Spinal cord (tissue), 10 donors: ENCODE data around the gene ERGIC2. TPM values are rescaled to one million over a fixed set of nuclear protein-coding genes. Genes with fewer than 3 reads are reported as not detected.
"Not testable (repeated sequence)": the region's sequence is repeated elsewhere in the genome, so short reads cannot be mapped to it uniquely, and the experiment has no call there.

ENCODE experiments used
- DNase-seq, 6 donors: peaks; one replicate each; pipeline versions ENCODE4 v3.0.0 to v3.0.0-alpha.2; 2013 to 2015; ENCODE audit warnings: low spot score in 6 of 6, low read depth in 4 of 6
- H3K27ac ChIP-seq: one replicate; pipeline ENCODE4 v1.5.1; 2013; ENCODE audit warnings: low read depth, low read length, control low read depth
- H3K27me3 ChIP-seq: one replicate; pipeline ENCODE4 v1.6.1; 2013; ENCODE audit warnings: low read length; ENCODE audit not compliant: control insufficient read depth, insufficient read depth
- H3K36me3 ChIP-seq: one replicate; pipeline ENCODE4 v1.6.1; 2013; ENCODE audit warnings: low read length; ENCODE audit not compliant: control insufficient read depth, insufficient read depth
- H3K4me1 ChIP-seq: one replicate; pipeline ENCODE4 v1.6.1; 2013; ENCODE audit warnings: low read length; ENCODE audit not compliant: control insufficient read depth, insufficient read depth
- H3K4me3 ChIP-seq: one replicate; pipeline ENCODE4 v1.5.1; 2013; ENCODE audit warnings: low read depth, low read length, control low read depth
- H3K9me3 ChIP-seq: one replicate; pipeline ENCODE4 v1.6.1; 2013; ENCODE audit warnings: low read length; ENCODE audit not compliant: control insufficient read depth, insufficient read depth
- WGBS: methylation state at CpG from one replicate; pipeline ENCODE4 v1.1.5; 2013; ENCODE audit warnings: missing lambda C conversion rate; ENCODE audit not compliant: insufficient coverage; 5-methylcytosine and 5-hydroxymethylcytosine counted together
- polyA plus RNA-seq, 2 donors: library from polyadenylated mRNA; unstranded; fragments of 120-200 nt; gene quantifications; one replicate each; pipeline ENCODE4 v1.2.1, GENCODE V29; 2013; ENCODE audit not compliant: insufficient read length in 2 of 2
- total RNA-seq, 2 donors: library from RNA; depleted of rRNA in 1 of 2; stranded (reverse); fragments of 120-200 nt in 1 of 2; fragments of >200 nt in 1 of 2; gene quantifications; one replicate each; pipeline versions ENCODE4 v1.2.3 to v1.2.4, GENCODE V29; 2013 to 2014
- donor health status: healthy.

The ERGIC2 gene
- total and polyA plus RNA-seq, 4 donors = 74.6 to 93.2 (median 88.3) TPM

- H3K27ac ChIP-seq = no peak overlapping the region
- no peaks in the 10 kb centered on the region for H3K9me3 ChIP-seq
- no peak overlapping the region for H3K4me3 ChIP-seq
- no peaks in the 10 kb centered on the region for H3K36me3 ChIP-seq
- no peaks in the 10 kb centered on the region for H3K4me1 ChIP-seq
- H3K27me3 ChIP-seq = no peaks in the 10 kb centered on the region
- DNase-seq = no peak
Measured at GRCh38 chr12:29414368-29414767, 33.4 kb upstream of the ERGIC2 start.

- H3K4me1 ChIP-seq = no peaks in the 10 kb centered on the region
- H3K9me3 ChIP-seq = no peaks in the 10 kb centered on the region
- WGBS = no CpG with 5 or more reads among the region's 4 CpGs
- H3K27ac ChIP-seq = no peak overlapping the region
- DNase-seq = no peak
- H3K27me3 ChIP-seq = no peaks in the 10 kb centered on the region
- H3K36me3 ChIP-seq = no peaks in the 10 kb centered on the region
- H3K4me3 ChIP-seq = no peak overlapping the region
Measured at GRCh38 chr12:29405561-29405960, 24.6 kb upstream of the ERGIC2 start.

DNA sequence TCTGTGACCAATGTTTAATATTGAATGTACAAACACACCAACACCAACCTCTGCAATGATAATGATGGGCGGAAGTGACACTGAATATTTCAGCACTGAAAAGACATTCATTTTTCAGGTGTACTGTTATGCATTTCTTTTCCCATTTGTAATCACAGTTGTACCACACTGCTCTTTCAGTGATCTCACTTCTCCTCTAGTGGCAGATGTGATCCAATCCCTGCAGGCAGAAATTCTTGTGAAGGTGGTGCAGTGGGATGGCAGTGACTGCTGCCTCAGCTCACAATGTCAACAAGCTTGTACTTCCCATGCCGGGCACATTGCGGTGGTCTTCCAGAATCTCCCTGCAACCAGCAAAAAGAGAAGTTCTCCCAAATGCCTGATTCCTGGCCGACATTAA lies 23.0 kb upstream of the ERGIC2 start:
- no peak overlapping the region for H3K4me3 ChIP-seq
- H3K9me3 ChIP-seq = no peaks in the 10 kb centered on the region
- H3K4me1 ChIP-seq = no peaks in the 10 kb centered on the region
- no peaks in the 10 kb centered on the region for H3K36me3 ChIP-seq
- no peak overlapping the region for H3K27ac ChIP-seq
- WGBS = 86% methylated on average over 3 of the region's 4 CpGs
- DNase-seq = no peak
- H3K27me3 ChIP-seq = no peaks in the 10 kb centered on the region

DNA sequence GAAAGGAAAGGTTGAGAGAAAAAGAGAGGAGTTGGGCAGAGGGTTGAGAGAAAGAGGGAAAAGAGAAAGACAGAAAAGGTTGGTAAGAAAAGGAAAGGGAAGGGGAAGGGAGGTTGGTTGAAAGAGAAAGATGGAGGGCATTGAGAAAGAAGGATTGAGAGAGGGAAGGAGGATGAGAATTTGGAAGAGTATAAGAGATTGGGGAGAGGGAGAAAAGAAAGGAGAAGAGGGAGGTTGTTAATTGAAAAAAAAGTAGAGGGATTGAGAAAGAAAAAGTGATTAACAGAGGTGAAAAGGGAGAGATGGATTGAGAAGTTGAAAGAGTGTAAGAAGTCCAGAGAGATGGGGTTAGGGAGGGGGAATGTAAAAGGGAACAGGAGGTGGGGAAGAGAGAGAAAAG lies 21.5 kb upstream of the ERGIC2 start:
- DNase-seq = no peak
- Histone ChIP-seq H3K27ac (no peak overlapping the region), H3K4me3 (no peak overlapping the region), H3K9me3 (no peaks in the 10 kb centered on the region), H3K27me3 (no peaks in the 10 kb centered on the region), H3K4me1 (no peaks in the 10 kb centered on the region), H3K36me3 (no peaks in the 10 kb centered on the region)

- Histone ChIP-seq H3K27me3 (no peaks in the 10 kb centered on the region), H3K36me3 (no peaks in the 10 kb centered on the region), H3K4me1 (no peaks in the 10 kb centered on the region), H3K9me3 (no peaks in the 10 kb centered on the region), H3K27ac (no peak overlapping the region), H3K4me3 (no peak overlapping the region)
- WGBS = no CpG with 5 or more reads among the region's 1 CpG
- DNase-seq = no peak
Measured at GRCh38 chr12:29398495-29398894, 17.5 kb upstream of the ERGIC2 start.

GRCh38 chr12:29396774-29397173 lies 15.8 kb upstream of the ERGIC2 start:
- Histone ChIP-seq H3K4me3 (no peak overlapping the region), H3K27me3 (no peaks in the 10 kb centered on the region), H3K9me3 (no peaks in the 10 kb centered on the region), H3K36me3 (no peaks in the 10 kb centered on the region), H3K4me1 (no peaks in the 10 kb centered on the region), H3K27ac (no peak overlapping the region)
- 100% methylated on average over 1 of the region's 3 CpGs for WGBS
- DNase-seq = no peak

- no peaks in the 10 kb centered on the region for H3K27me3 ChIP-seq
- no peaks in the 10 kb centered on the region for H3K36me3 ChIP-seq
- no peak overlapping the region for H3K4me3 ChIP-seq
- DNase-seq = no peak
- no peak overlapping the region for H3K27ac ChIP-seq
- no peaks in the 10 kb centered on the region for H3K4me1 ChIP-seq
- 50% methylated on average over 1 of the region's 1 CpG for WGBS
- H3K9me3 ChIP-seq = no peaks in the 10 kb centered on the region
Measured at GRCh38 chr12:29395356-29395755, 14.4 kb upstream of the ERGIC2 start.

- H3K4me3 ChIP-seq, DNase-seq, H3K27me3 ChIP-seq, H3K9me3 ChIP-seq, H3K4me1 ChIP-seq, H3K36me3 ChIP-seq, H3K27ac ChIP-seq: not testable (repeated sequence)
- WGBS = 86% methylated on average over 2 of the region's 3 CpGs
Measured at GRCh38 chr12:29390419-29390818, 9.4 kb upstream of the ERGIC2 start.

GRCh38 chr12:29389295-29389919 lies 8.4 kb upstream of the ERGIC2 start:
- Histone ChIP-seq H3K4me1 (no peaks in the 10 kb centered on the region), H3K36me3 (no peaks in the 10 kb centered on the region), H3K9me3 (no peaks in the 10 kb centered on the region), H3K27ac (no peak overlapping the region), H3K4me3 (no peak overlapping the region), H3K27me3 (no peaks in the 10 kb centered on the region)
- no peak for DNase-seq
- 93% methylated on average over 65 of the region's 65 CpGs for WGBS

DNA sequence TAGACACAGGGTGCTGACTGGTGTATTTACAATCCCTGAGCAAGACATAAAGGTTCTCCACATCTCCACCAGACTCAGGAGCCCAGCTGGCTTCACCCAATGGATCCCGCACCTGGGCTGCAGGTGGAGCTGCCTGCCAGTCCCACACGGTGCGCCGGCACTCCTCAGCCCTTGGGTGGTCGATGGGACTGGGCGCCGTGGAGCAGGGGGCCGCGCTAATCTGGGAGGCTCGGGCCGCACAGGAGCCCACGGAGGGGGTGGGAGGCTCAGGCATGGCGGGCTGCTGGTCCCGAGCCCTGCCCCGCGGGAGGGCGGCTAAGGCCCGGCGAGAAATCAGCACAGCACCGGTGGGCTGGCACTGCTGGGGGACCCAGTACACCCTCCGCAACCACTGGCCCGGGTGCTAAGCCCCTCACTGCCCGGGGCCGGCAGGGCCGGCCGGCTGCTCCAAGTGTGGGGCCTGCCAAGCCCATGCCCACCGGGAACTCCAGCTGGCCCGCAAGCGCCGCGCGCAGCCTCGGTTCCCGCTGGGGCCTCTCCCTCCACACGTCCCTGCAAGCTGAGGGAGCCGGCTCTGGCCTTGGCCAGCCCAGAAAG lies 5.2 kb upstream of the ERGIC2 start:
- not testable (repeated sequence) for H3K4me3 ChIP-seq, DNase-seq, H3K27me3 ChIP-seq, H3K9me3 ChIP-seq, H3K36me3 ChIP-seq, H3K4me1 ChIP-seq, H3K27ac ChIP-seq
- WGBS = 96% methylated on average over 36 of the region's 36 CpGs
